HepG2 (cell line): ENCODE results near the gene PHF2.

Source experiments
- CEBPZ ChIP-seq: IDR thresholded peaks from 2 replicates; pipeline ENCODE4 v1.6.1; 2012; ENCODE audit warnings: low read length, improper control_type of control experiment
- JUND ChIP-seq: sonication (generic); formaldehyde crosslinking; IDR thresholded peaks from 2 replicates; pipeline ENCODE4 v1.8.0; 2022; ENCODE audit warnings: mild to moderate bottlenecking, missing genetic modification reagents
- KDM1A ChIP-seq: IDR thresholded peaks from 2 replicates; pipeline ENCODE4 v1.6.1; 2016; ENCODE audit warnings: missing compliant biosample characterization
- RELA ChIP-seq: sonication (generic); formaldehyde crosslinking; IDR thresholded peaks from 2 replicates; pipeline ENCODE4 v1.4.0; 2020; ENCODE audit warnings: missing genetic modification reagents
- RFX1 ChIP-seq: fragments of 450-650 bp; IDR thresholded peaks from 2 replicates; pipeline ENCODE4 v1.6.1; 2017
- SRF ChIP-seq: IDR thresholded peaks from 2 replicates; pipeline ENCODE4 v1.6.1; 2011; ENCODE audit warnings: mild to moderate bottlenecking, low read depth, low read length, moderate library complexity
- ZBTB40 ChIP-seq, 2 experiments: fragments of 450-650 bp in 1 of 2; sonication (generic) in 1 of 2; formaldehyde crosslinking in 1 of 2; IDR thresholded peaks; 2 replicates each; pipeline versions ENCODE4 v1.6.1 to v1.8.0; 2016 to 2022; ENCODE audit warnings: antibody characterized with exemption in 1 of 2, mild to moderate bottlenecking in 1 of 2, missing genetic modification reagents in 1 of 2

- TF ChIP-seq RFX1 (no peak), JUND (CRISPR knock-in tag) (no peak), SRF (no peak), KDM1A (CRISPR knock-in tag) (no peak), RELA (CRISPR knock-in tag) (no peak), ZBTB40 (IDR thresholded peaks at IDR 0.05) (no peak), ZBTB40 (CRISPR knock-in tag; IDR thresholded peaks at IDR 0.05) (no peak), CEBPZ (no peak)
Observed at GRCh38 chr9:93629920-93630319, 53.5 kb downstream of the PHF2 start.
